AG04450 (cell line): Measurements from ENCODE around the gene KCNQ5. TPM values are rescaled to one million over a fixed set of nuclear protein-coding genes. Genes with fewer than 3 reads are reported as not detected.
A peak's percentile ranks its signal among the peaks of the same experiment; 100 is the strongest.

Source experiments
- CTCF ChIA-PET: fragments of 300-600, 350-600 bp; formaldehyde crosslinking; extraction: SDS; loops from one replicate; lab custom pipeline; 2022; ENCODE audit warnings: antibody characterized with exemption, inconsistent platforms; lab: Charles Lee
- POLR2A ChIA-PET: fragments of 350-600 bp; formaldehyde crosslinking; extraction: SDS; loops from one replicate; lab custom pipeline; 2021; ENCODE audit warnings: antibody characterized with exemption, inconsistent platforms; lab: Yijun Ruan, JAX
- DNase-seq: peaks from one replicate; pipeline ENCODE4 v3.0.0-alpha.2; 2011; ENCODE audit warnings: low read depth, low spot score
- H3K27ac ChIP-seq: one replicate; pipeline ENCODE4 v1.5.1; 2012; ENCODE audit warnings: low read depth, low read length, control low read depth
- H3K27me3 ChIP-seq: one replicate; pipeline ENCODE4 v1.6.0; 2012; ENCODE audit warnings: low read length; ENCODE audit not compliant: control insufficient read depth, insufficient read depth
- H3K4me3 ChIP-seq: 2 replicates; pipeline ENCODE4 v1.5.1; 2011; ENCODE audit warnings: mild to moderate bottlenecking, low read depth, low read length, control low read depth
- H3K9me3 ChIP-seq: 2 replicates; pipeline ENCODE4 v1.5.1; 2012; ENCODE audit warnings: low read length; ENCODE audit not compliant: control insufficient read depth, insufficient read depth
- CTCF ChIP-seq: IDR thresholded peaks from 2 replicates; pipeline ENCODE4 v1.5.1; 2011; ENCODE audit warnings: low read depth, low read length, control low read depth, inconsistent platforms
- polyA plus RNA-seq: library from polyadenylated mRNA; depleted of rRNA; stranded (reverse); fragments of >200 nt; gene quantifications from 2 replicates; pipeline ENCODE4 v1.2.3, GENCODE V29; 2011

KCNQ5 gene
- polyA plus RNA-seq, 1 experiment: 0.52 TPM

- Histone ChIP-seq H3K4me3 (no peak overlapping the region), H3K9me3 (no peaks in the 10 kb centered on the region), H3K27me3 (no peaks in the 10 kb centered on the region), H3K27ac (no peak overlapping the region)
- no peak for DNase-seq
- TF ChIP-seq CTCF: no peak
- POLR2A ChIA-PET: no interaction called here
- CTCF ChIA-PET: no interaction called here
Measured at GRCh38 chr6:72784581-72784980, 162.7 kb downstream of the KCNQ5 start.

DNA sequence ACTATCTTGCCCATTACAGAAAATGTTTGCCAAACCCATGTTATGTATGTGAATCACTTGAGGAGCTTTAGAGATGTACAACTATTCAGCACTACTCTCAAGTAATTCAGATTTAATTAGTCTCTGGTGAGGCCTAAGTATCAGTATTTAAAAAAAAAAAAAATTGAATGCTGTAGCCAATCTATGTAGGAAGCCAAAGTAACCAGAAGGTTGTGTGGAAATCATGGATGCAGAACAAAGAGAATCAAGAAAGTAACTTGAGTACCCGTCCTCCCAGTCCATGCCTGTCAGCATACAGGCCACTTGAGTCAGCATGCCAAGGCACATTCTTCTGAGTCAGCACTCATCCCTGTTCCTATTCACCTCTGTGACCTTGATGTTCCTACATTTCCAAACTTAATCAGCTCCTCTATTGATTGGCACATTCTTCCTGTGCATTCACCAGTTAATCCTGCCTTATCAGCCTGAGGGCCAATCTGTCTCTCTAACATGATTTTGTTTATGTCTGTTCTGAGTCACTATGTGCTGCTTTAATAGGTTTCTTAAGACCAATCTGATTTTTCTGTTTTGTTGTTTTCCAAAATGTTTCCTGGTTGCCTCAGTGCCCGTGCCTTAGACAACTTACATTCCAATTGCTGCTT lies 165.6 kb downstream of the KCNQ5 start:
- ChIA-PET POLR2A (interaction anchor here (0.7 kb wide), 1 partner anchor 138 kb away, joined by 7 read pairs; no protein-coding TSS in a partner anchor), CTCF (interaction anchor here (0.7 to 1.6 kb wide), 4 partner anchors 52 to 685 kb away, joined by 3 to 4 read pairs (median 4); no protein-coding TSS in a partner anchor)

GRCh38 chr6:72788188-72788587 lies 166.3 kb downstream of the KCNQ5 start:
- TF ChIP-seq CTCF: no peak
- H3K9me3 ChIP-seq: no peaks in the 10 kb centered on the region
- no peaks in the 10 kb centered on the region for H3K27me3 ChIP-seq
- peak; percentile 46 for DNase-seq
- POLR2A ChIA-PET: interaction anchor here (0.5 kb wide), 1 partner anchor 277 kb away, joined by 3 read pairs; no protein-coding TSS in a partner anchor
- CTCF ChIA-PET: interaction anchor here (0.7 to 1.4 kb wide), 3 partner anchors 52 to 684 kb away, joined by 3 to 4 read pairs (median 3); no protein-coding TSS in a partner anchor
- peak overlapping the region; percentile 76 for H3K27ac ChIP-seq
- no peak overlapping the region for H3K4me3 ChIP-seq

More for the DNA sequence above, 165.6 kb downstream of the KCNQ5 start:
- no peaks in the 10 kb centered on the region for H3K9me3 ChIP-seq
- H3K4me3 ChIP-seq: no peak overlapping the region
- no peak for TF ChIP-seq CTCF
- no peaks in the 10 kb centered on the region for H3K27me3 ChIP-seq
- DNase-seq: peak; percentile 32
- peak overlapping the region; percentile 76 for H3K27ac ChIP-seq

- DNase-seq: no peak
- CTCF ChIA-PET: interaction anchor here (1.4 kb wide), 1 partner anchor 377 kb away, joined by 4 read pairs; no protein-coding TSS in a partner anchor
- H3K27me3 ChIP-seq: no peaks in the 10 kb centered on the region
- no peaks in the 10 kb centered on the region for H3K9me3 ChIP-seq
- POLR2A ChIA-PET: no interaction called here
- no peak overlapping the region for H3K4me3 ChIP-seq
- no peak overlapping the region for H3K27ac ChIP-seq
- TF ChIP-seq CTCF: no peak
Measured at GRCh38 chr6:72789145-72789544, 167.3 kb downstream of the KCNQ5 start.

DNA sequence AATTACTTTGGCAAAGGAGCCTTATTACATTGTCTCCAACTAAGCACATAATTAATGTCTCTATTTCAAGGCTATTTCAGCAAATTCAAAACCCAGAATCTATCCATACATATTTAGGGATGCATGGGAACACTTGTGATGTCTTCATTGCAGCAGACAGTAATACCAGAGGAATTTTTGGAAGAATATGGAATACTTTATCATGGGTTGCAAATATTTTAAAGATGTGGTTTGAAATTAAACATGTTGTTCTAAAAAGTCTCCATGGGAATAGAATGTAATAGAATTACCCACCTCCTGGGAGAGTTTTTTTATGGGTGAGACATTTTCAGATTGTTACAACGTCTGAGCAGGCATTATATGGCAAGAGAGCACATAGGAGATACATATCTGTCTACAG lies 170.8 kb downstream of the KCNQ5 start:
- H3K27ac ChIP-seq: no peak overlapping the region
- ChIA-PET POLR2A (no interaction called here), CTCF (interaction anchor here (1.1 kb wide), 1 partner anchor 20 kb away, joined by 4 read pairs; no protein-coding TSS in a partner anchor)
- no peaks in the 10 kb centered on the region for H3K9me3 ChIP-seq
- no peak for DNase-seq
- H3K27me3 ChIP-seq: no peaks in the 10 kb centered on the region
- H3K4me3 ChIP-seq: no peak overlapping the region
- TF ChIP-seq CTCF: no peak
